Type B pancreatic cell (in vitro differentiated cells): Measurements from ENCODE around the gene SLC45A2. TPM values are rescaled to one million over a fixed set of nuclear protein-coding genes. Genes with fewer than 3 reads are reported as not detected.
"Not testable (repeated sequence)": the region's sequence is repeated elsewhere in the genome, so short reads cannot be mapped to it uniquely, and the experiment has no call there.

ENCODE experiments used
- DNase-seq: peaks from one replicate; pipeline ENCODE4 v3.0.0; 2021; ENCODE audit warnings: mixed read lengths; ENCODE audit not compliant: unreplicated experiment; ENCODE audit errors: extremely low spot score
- H3K27ac Mint-ChIP-seq: 2 replicates; pipeline ENCODE4 v1.8.0; 2021; ENCODE audit warnings: mild to moderate bottlenecking, mixed read lengths
- H3K27me3 Mint-ChIP-seq: 2 replicates; pipeline ENCODE4 v1.8.0; 2021; ENCODE audit warnings: mixed read lengths
- H3K36me3 Mint-ChIP-seq: 2 replicates; pipeline ENCODE4 v1.8.0; 2021; ENCODE audit warnings: mixed read lengths
- H3K4me1 Mint-ChIP-seq: one replicate; pipeline ENCODE4 v1.8.0; 2021; ENCODE audit warnings: mixed read lengths; ENCODE audit not compliant: unreplicated experiment
- H3K4me3 Mint-ChIP-seq: 2 replicates; pipeline ENCODE4 v1.8.0; 2021; ENCODE audit warnings: mild to moderate bottlenecking, mixed read lengths
- H3K9me3 Mint-ChIP-seq: 2 replicates; pipeline ENCODE4 v1.8.0; 2021; ENCODE audit warnings: mixed read lengths
- CTCF ChIP-seq: fragments of 200-600 bp; sonication (generic); conservative IDR thresholded peaks from 2 replicates; pipeline ENCODE4 v1.5.0; 2021; ENCODE audit warnings: antibody characterized with exemption, mild to moderate bottlenecking
- total RNA-seq: library from RNA; stranded (reverse); gene quantifications from 2 replicates; pipeline ENCODE4 v1.2.1, GENCODE V29; 2021; ENCODE audit warnings: low replicate concordance

SLC45A2 gene
- total RNA-seq, 1 donor from 2014 or later = 2.1 TPM

GRCh38 chr5:33925278-33925677 lies 59.2 kb downstream of the SLC45A2 start:
- Mint-ChIP-seq H3K36me3 (no peaks in the 10 kb centered on the region), H3K27me3 (no peaks in the 10 kb centered on the region), H3K4me1 (peaks cover 18% of the 10 kb centered on the region), H3K4me3 (no peak overlapping the region), H3K9me3 (peaks cover 4% of the 10 kb centered on the region), H3K27ac (no peak overlapping the region)
- DNase-seq = no peak
- no peak for TF ChIP-seq CTCF

DNA sequence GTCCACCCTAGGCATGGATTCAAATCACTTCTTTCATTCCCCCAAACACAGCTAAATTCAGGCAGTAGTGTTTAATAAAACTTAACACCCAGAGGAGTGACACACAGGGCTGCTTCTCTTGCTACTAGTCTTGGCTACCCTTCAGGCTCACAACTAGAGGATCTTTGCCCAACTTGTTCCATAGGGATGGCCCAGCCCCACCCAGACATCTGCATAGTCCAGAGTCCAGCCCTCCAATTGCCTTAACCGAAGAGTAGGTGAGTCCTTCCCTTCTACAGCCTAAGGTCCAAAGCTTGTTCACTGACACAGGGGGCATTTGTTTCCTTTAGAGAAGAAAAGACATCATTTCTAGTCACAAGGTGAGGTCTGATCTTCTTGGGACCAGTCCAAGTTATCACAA lies 63.5 kb downstream of the SLC45A2 start:
- no peak for TF ChIP-seq CTCF
- Mint-ChIP-seq H3K36me3 (no peaks in the 10 kb centered on the region), H3K27me3 (no peaks in the 10 kb centered on the region), H3K9me3 (peaks cover 13% of the 10 kb centered on the region), H3K4me3 (no peak overlapping the region), H3K4me1 (peaks cover 3% of the 10 kb centered on the region), H3K27ac (no peak overlapping the region)
- DNase-seq = no peak

GRCh38 chr5:33914844-33915243 lies 69.6 kb downstream of the SLC45A2 start:
- not testable (repeated sequence) for H3K27me3 Mint-ChIP-seq, H3K4me1 Mint-ChIP-seq, DNase-seq, H3K36me3 Mint-ChIP-seq, H3K27ac Mint-ChIP-seq, H3K4me3 Mint-ChIP-seq
- peaks cover 28% of the 10 kb centered on the region for H3K9me3 Mint-ChIP-seq

DNA sequence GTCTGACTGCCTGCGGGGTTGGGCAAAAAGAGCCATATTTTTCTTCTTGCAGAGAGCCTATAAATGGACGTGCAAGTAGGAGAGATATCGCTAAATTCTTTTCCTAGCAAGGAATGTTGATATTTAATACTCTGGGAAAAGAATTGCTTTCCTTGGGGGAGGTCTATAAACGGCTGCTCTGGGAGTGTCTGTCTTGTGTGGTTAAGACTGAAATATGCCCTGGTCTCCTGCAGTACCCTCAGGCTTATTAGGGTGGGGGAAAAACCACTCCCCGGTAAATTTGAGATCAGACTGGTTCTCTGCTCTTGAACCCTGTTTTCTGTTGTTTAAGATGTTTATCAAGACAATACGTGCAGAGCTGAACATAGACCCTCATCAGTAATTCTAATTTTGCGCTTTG lies 78.2 kb downstream of the SLC45A2 start:
- not testable (repeated sequence) for DNase-seq, H3K4me1 Mint-ChIP-seq, H3K27me3 Mint-ChIP-seq, H3K4me3 Mint-ChIP-seq, H3K36me3 Mint-ChIP-seq, H3K27ac Mint-ChIP-seq
- H3K9me3 Mint-ChIP-seq = peaks cover 14% of the 10 kb centered on the region

- Mint-ChIP-seq H3K4me1 (peaks cover 4% of the 10 kb centered on the region), H3K9me3 (peaks cover 14% of the 10 kb centered on the region), H3K36me3 (peaks cover 8% of the 10 kb centered on the region), H3K27me3 (no peaks in the 10 kb centered on the region), H3K4me3 (no peak overlapping the region), H3K27ac (no peak overlapping the region)
- DNase-seq = no peak
- no peak for TF ChIP-seq CTCF
These were observed 79.1 kb downstream of the SLC45A2 start for GRCh38 chr5:33905381-33905780.

DNA sequence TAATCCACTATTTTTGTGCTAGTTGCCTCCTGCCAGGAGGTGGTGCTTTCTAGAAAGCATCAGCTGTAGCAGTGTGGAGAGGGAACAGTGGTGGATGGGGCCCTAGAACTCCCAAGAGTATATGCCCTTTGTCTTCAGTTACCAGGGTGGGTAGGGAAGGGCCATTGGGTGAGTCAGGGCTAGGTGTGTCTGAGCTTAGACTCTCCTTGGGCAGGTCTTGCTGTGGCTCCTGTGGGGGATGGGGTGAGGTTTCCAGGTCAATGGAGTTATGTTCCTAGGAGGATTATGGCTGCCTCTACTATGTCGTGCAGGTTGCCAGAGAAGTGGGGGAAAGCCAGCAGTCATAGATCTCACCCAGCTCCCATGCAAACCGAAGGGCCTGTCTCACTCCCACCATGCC lies 81.4 kb downstream of the SLC45A2 start:
- H3K4me3 Mint-ChIP-seq = no peak overlapping the region
- no peaks in the 10 kb centered on the region for H3K4me1 Mint-ChIP-seq
- no peak overlapping the region for H3K27ac Mint-ChIP-seq
- peaks cover 8% of the 10 kb centered on the region for H3K36me3 Mint-ChIP-seq
- H3K27me3 Mint-ChIP-seq = no peaks in the 10 kb centered on the region
- H3K9me3 Mint-ChIP-seq = peaks cover 14% of the 10 kb centered on the region
- no peak for DNase-seq
- no peak for TF ChIP-seq CTCF

GRCh38 chr5:33901156-33901555 lies 83.3 kb downstream of the SLC45A2 start:
- no peak for DNase-seq
- Mint-ChIP-seq H3K4me1 (no peaks in the 10 kb centered on the region), H3K9me3 (peaks cover 9% of the 10 kb centered on the region), H3K27ac (no peak overlapping the region), H3K27me3 (peaks cover 6% of the 10 kb centered on the region), H3K36me3 (peaks cover 8% of the 10 kb centered on the region), H3K4me3 (no peak overlapping the region)
- TF ChIP-seq CTCF = no peak
